ENCODE results near the gene CHMP4B.

Gene CHMP4B

DNA sequence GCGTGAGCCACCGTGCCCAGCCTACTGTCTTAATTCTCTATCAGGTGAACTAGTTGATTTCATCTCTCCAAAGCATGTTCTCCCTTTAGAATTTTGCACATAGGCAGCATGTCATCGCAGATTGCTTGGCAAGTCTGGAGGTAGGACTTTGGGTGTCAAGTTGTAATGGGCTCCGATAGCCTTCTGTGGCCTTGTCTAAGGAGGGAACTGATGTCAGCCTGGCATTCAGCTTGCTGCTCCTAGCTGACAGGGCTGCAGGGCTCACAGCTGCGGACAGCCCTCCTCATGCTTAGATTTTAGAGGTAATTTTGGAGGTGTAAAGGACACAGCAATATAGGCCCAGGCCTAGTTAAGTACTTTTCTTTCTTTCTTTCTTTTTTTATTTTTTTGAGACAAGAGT is 11.3 kb downstream of the CHMP4B start:
- no peak for DNase-seq

DNA sequence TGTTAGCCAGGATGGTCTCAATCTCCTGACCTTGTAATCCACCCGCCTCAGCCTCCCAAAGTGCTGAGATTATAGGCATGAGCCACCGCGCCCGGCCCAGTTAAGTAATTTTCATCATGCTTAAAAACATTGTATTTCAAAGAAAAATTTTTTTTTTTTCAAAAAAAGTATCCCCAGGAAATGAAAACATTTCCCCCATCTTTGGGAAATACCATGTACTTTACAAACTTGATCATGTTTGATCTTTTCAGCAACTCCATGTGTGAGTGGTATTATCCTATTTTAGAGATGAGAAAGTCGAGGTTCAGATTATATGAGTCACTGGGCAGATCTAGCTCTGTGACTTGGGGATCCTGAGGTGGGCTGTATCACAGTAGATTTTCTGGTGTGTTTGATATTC is 11.8 kb downstream of the CHMP4B start:
- DNase-seq: no peak

DNA sequence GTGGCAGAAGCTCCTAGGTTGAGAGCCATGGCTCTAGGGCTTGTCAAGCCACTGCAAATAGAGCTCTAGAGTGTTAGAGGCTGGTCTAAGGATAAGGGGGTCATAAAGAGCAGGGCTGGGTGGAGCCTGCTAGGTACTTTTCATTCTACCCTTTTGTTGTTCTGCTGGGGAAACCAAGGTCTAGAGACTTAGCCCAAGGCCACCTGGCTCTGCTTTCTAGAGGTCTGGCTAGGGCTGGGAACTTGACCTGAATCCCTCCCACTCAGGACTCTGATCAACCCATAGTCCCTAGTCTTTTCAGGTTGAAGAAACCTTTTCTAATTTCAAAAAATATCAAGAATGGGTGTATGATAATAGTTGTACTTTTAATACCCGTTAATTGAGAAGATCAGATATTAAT is 13.7 kb downstream of the CHMP4B start:
- DNase-seq: no peak

GRCh38 chr20:33825340-33826269 is 14.5 kb downstream of the CHMP4B start:
- no peak for DNase-seq

DNA sequence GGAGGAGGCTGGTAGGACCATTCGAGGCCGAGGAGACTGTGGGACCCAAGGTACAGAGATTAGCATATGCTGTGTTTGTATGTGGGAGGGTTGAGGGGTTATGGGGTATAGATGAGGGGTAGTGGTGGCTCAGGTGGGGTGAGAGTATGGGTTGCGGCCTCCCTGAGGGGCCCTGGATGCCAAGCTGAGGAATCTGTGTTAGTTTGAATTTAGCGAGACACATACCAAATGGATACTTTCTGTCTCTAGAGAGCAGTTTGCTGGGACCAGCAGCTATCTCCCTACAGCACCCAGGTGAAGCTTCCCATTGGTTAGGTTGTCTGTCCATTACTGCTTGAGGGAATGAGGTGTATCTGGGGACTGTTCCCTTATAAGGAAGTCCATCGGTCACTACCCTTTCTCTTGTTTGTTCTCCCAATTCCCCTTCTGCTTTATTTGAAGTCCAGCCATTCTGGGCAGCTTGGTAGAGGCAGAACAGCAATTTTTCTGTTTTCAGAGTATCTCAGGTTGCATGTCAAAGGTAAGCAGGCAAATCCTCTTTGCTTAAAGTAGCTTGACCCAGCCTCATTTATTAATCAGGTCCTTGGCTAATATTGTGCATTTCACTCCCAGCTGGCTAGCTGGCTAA is 15.2 kb downstream of the CHMP4B start:
- DNase-seq: no peak

DNA sequence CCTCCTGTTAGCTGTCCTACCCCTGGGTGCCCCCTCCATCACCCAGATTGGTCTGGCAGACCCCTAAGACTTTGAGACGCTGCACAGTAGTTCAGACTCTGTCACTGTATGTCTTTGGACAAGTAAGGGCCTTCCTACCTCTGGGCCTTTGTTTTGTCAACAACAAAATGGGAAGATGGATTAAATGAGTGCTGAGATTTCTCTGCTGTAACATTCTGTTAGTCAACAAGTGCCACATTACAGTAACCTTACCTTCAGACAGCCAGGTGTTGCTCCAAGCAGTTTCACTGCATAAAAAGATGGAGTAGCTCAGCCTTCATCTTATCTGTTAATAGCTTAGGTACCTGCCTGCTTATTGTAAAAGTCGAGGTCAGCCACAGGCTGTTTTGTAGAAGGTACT is 16.0 kb downstream of the CHMP4B start:
- no peak for DNase-seq

- DNase-seq: no peak
These were observed 16.6 kb downstream of the CHMP4B start for GRCh38 chr20:33827634-33828325.

DNA sequence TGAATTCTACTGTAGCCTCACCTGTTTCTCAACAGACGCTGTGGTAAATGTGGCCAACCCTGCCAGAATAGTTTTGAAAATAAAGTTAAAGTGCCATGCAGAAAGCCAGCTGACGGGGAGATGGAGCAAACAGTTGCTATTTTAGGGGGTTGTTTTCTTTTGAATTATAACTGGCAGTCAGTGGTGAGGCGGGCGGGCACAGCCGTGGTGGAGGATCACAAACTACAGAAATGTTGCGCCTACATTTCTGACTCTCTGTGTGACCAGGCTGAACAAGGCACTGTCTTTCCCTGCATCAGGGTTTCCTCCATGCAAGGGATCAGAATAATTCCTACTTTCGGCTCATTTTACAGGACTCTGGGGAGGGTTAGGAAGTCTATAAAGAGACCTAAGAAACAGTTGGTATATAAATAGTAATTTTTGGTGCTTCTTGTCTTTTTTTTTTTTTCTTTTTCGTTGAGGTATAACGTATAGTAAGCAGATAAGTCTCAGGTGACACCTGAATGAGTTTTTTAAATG is 17.2 kb downstream of the CHMP4B start:
- DNase-seq: no peak

GRCh38 chr20:33828967-33829560 is 17.9 kb downstream of the CHMP4B start:
- no peak for DNase-seq

- DNase-seq: no peak
These were observed 18.5 kb downstream of the CHMP4B start for GRCh38 chr20:33829636-33830035.

- DNase-seq: no peak
These were observed 19.2 kb downstream of the CHMP4B start for GRCh38 chr20:33830371-33830770.

DNA sequence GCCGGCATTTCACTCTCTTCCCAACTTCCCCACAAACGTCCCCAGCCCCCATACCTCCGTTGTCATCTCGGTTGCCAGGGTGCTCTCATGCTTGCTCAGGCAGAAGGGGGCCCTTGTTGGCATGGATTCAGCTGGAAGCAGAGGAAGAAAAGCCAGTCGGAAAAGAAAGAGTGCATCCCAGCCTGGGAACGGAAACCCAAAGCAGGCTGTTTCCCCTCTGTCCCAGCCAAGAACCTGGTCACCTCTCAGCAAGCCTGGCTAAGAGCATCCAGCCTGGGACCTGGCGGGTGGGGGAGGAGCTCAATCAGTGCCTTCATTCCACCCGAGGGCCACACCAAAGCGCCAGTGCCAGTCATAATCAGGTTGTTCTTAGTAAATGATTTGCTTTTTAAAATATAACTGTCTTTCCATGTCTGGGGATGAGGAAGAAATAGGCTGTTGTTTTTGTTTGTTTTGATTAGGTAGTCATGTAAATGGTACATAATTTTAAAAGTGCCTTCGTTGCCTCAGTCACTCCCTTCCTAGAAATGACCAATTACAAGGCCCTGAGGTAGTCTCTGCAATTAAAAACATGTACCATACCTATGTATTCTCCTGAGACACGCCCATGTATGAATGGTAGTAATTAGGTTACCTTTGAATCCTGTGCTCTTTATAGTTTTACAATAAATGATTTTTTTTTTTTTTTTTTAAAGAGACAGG is 21.1 kb downstream of the CHMP4B start:
- DNase-seq: no peak

GRCh38 chr20:33833333-33833732 is 22.2 kb downstream of the CHMP4B start:
- DNase-seq: no peak

- DNase-seq: no peak
These were observed 24.5 kb downstream of the CHMP4B start for GRCh38 chr20:33835615-33836172.

- DNase-seq: no peak
These were observed 25.1 kb downstream of the CHMP4B start for GRCh38 chr20:33836277-33836676.

- DNase-seq: no peak
These were observed 26.1 kb downstream of the CHMP4B start for GRCh38 chr20:33837096-33837830.

GRCh38 chr20:33838035-33838864 is 27.1 kb downstream of the CHMP4B start:
- no peak for DNase-seq

DNA sequence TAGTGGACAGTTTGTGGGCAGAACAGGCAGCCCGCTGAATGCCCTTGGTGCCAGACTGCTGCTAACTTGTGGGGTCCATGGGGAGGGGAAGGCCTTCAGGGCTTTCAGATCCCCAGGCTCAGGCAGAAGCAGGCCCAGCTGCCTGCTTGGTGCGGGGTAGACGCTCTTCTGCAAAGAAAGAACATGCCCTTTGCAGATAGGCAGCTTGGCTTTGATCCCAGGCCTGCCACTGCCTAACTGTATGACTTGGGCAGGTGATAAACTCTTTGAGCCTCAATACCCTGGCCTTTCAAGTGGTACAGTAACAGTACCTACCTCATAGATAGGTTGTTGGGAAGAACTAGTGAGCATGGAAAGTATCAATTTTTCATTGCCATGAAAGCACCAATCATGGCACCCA is 28.4 kb downstream of the CHMP4B start:
- no peak for DNase-seq

DNA sequence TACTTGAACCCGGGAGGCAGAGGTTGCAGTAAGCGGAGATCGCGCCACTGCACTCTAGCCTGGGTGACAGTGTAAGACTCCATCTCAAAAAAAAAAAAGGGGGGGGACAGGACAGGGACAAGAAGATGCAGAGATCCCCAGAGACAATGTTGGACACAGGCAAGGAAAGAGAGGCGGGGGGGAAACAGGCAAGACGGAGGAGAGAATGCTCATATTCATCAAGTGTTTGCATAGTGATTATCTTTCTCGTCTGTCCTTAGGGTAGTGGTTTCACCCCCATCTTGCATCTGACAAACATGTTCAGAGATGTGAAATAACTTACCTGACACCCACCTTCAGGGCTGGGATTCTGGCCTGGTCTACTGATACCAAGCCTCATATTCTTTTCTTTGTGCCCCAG is 29.0 kb downstream of the CHMP4B start:
- no peak for DNase-seq

DNA sequence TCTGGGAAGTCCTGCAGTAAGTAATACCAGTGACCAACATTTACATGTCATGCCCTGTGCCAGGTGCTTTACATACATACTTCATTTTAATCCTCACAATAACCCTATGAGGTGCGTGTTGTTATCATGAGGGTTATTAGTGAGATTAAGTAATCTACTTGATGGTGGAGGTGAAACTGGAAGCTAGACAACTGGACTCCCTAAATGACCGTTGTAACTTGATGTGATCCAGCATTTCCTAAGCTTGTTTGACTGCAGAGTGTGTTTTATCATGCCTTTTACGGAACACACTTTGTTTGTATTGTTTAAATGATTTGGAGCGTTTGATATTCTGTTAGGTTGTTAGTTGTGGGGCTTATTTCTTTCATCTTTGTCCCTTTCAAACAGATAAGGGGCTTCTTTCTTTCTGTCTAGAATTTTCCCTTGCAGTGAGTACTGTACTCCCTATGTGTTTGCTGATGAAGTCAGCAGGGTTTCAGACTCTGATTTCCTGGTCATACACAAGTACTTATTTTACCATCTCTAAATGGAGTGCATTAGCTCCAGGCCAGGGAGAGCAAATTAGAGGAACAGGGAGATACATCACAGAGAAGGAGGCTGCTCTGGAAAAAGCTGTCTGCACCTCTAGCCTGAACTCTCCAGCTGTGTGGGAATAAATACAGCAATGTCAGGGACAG is 29.7 kb downstream of the CHMP4B start:
- no peak for DNase-seq

All from CD4-positive, alpha-beta T cell treated with Interleukin-17A for 1 hour (primary cell).